B cell (primary cell): ENCODE results near the gene STX8. TPM values are rescaled to one million over a fixed set of nuclear protein-coding genes. Genes with fewer than 3 reads are reported as not detected.

Experiments used
- ATAC-seq: fragments of 200-7000 bp; cut with Tn5 transposase; one replicate; pipeline ENCODE4 v1.10.0; 2021; ENCODE audit warnings: low read depth, mild to moderate bottlenecking, moderate number of reproducible peaks, moderate library complexity
- CTCF ChIA-PET: fragments of 350-600 bp; sonication (Branson Sonifier 250); formaldehyde crosslinking; loops from one replicate; lab custom pipeline; 2021; ENCODE audit warnings: antibody characterized with exemption, inconsistent platforms; lab: Charles Lee
- POLR2A ChIA-PET: fragments of 350-600 bp; sonication (Branson Sonifier 250); formaldehyde crosslinking; loops from one replicate; lab custom pipeline; 2021; ENCODE audit warnings: antibody characterized with exemption; lab: Charles Lee
- DNase-seq: peaks from one replicate; pipeline ENCODE4 v3.0.0; 2013
- H2AFZ ChIP-seq: 2 replicates; pipeline ENCODE4 v1.6.1; 2012; ENCODE audit warnings: mild to moderate bottlenecking, low read depth, low read length; ENCODE audit not compliant: insufficient read depth, poor library complexity, severe bottlenecking
- H3K27ac ChIP-seq, 2 donors: 1 replicate in 1 of 2; 2 replicates in 1 of 2; pipeline ENCODE4 v1.5.1; 2012 to 2013; ENCODE audit warnings: low read length in 2 of 2, mild to moderate bottlenecking in 2 of 2, moderate library complexity in 1 of 2
- H3K27me3 ChIP-seq, 4 experiments: fragments of 200-600 bp in 1 of 4; sonication (generic) in 1 of 4; replicated peaks in 1 of 4; 1 replicate in 2 of 4; 2 replicates in 2 of 4; pipeline versions ENCODE4 v1.6.1 to v1.7.0; 2013 to 2016; ENCODE audit warnings: low read length in 3 of 4, mild to moderate bottlenecking in 2 of 4, mixed read lengths in 1 of 4, moderate library complexity in 1 of 4; ENCODE audit not compliant: insufficient read depth in 4 of 4, control insufficient read depth in 3 of 4; ENCODE audit errors: control extremely low read depth in 1 of 4
- H3K36me3 ChIP-seq, 2 experiments: replicated peaks in 1 of 2; 1 replicate in 1 of 2; 2 replicates in 1 of 2; pipeline versions ENCODE4 v1.6.1 to v1.7.1; 2013; ENCODE audit warnings: low read length in 1 of 2; ENCODE audit not compliant: insufficient read depth in 2 of 2, control insufficient read depth in 1 of 2; ENCODE audit errors: control extremely low read depth in 1 of 2, extremely low read depth in 1 of 2
- H3K4me1 ChIP-seq, 2 donors: fragments of 200-600 bp in 1 of 2; sonication (generic) in 1 of 2; 1 replicate in 1 of 2; 2 replicates in 1 of 2; pipeline versions ENCODE4 v1.5.1 to v1.6.1; 2013 to 2017; ENCODE audit warnings: low read length in 2 of 2; ENCODE audit not compliant: control insufficient read depth in 2 of 2, insufficient read depth in 2 of 2
- H3K4me2 ChIP-seq: replicated peaks from 2 replicates; pipeline ENCODE3; 2012; ENCODE audit warnings: mild to moderate bottlenecking, low read depth, low read length; ENCODE audit not compliant: poor library complexity, severe bottlenecking
- H3K4me3 ChIP-seq, 5 experiments: fragments of 200-600 bp in 1 of 5; sonication (generic) in 1 of 5; 1 replicate in 3 of 5; 2 replicates in 2 of 5; pipeline versions ENCODE4 v1.5.1 to v1.7.0; 2011 to 2016; ENCODE audit warnings: low read length in 4 of 5, mild to moderate bottlenecking in 4 of 5, low read depth in 2 of 5, control low read depth in 1 of 5, moderate library complexity in 1 of 5; ENCODE audit not compliant: insufficient read depth in 1 of 5; ENCODE audit errors: control extremely low read depth in 1 of 5, extremely low read depth in 1 of 5
- H3K79me2 ChIP-seq: fragments of 200-600 bp; sonication (generic); one replicate; pipeline ENCODE4 v1.6.0; 2016; ENCODE audit warnings: low read length; ENCODE audit not compliant: control insufficient read depth, insufficient read depth
- H3K9ac ChIP-seq: fragments of 200-600 bp; sonication (generic); 2 replicates; pipeline ENCODE4 v1.6.1; 2017; ENCODE audit warnings: mild to moderate bottlenecking, low read length, moderate library complexity
- H3K9me3 ChIP-seq, 3 donors: one replicate each; pipeline versions ENCODE4 v1.6.1 to v1.7.1; 2013; ENCODE audit warnings: low read length in 2 of 3; ENCODE audit not compliant: control insufficient read depth in 2 of 3, insufficient read depth in 1 of 3; ENCODE audit errors: control extremely low read depth in 1 of 3
- H4K20me1 ChIP-seq: 2 replicates; pipeline ENCODE4 v1.6.0; 2012; ENCODE audit warnings: mild to moderate bottlenecking, low read length; ENCODE audit not compliant: insufficient read depth, control insufficient read depth, poor library complexity, severe bottlenecking
- H3K27ac Mint-ChIP-seq: one replicate; pipeline ENCODE4 v1.8.0; 2021; ENCODE audit warnings: mixed read lengths
- H3K27me3 Mint-ChIP-seq: one replicate; pipeline ENCODE4 v1.8.0; 2021; ENCODE audit warnings: mixed read lengths
- H3K4me1 Mint-ChIP-seq: one replicate; pipeline ENCODE4 v1.8.0; 2021; ENCODE audit warnings: mixed read lengths
- H3K4me3 Mint-ChIP-seq: one replicate; pipeline ENCODE4 v1.8.0; 2021; ENCODE audit warnings: mixed read lengths
- H3K9me3 Mint-ChIP-seq: one replicate; pipeline ENCODE4 v1.8.0; 2022; ENCODE audit warnings: mixed read lengths; ENCODE audit not compliant: insufficient read depth
- CTCF ChIP-seq: fragments of 200-600 bp; IDR thresholded peaks from one replicate; pipeline ENCODE4 v1.8.0; 2022; ENCODE audit warnings: antibody characterized with exemption, mild to moderate bottlenecking
- EZH2 ChIP-seq: IDR thresholded peaks from 2 replicates; pipeline ENCODE4 v1.6.1; 2012; ENCODE audit warnings: borderline replicate concordance, low read depth, mild to moderate bottlenecking, moderate library complexity, low read length; ENCODE audit not compliant: insufficient read depth, poor library complexity, severe bottlenecking
- WGBS: methylation state at CpG from one replicate; pipeline ENCODE4 v1.1.5; 2013; ENCODE audit warnings: missing lambda C conversion rate; ENCODE audit not compliant: insufficient coverage; 5-methylcytosine and 5-hydroxymethylcytosine counted together
- intact Hi-C: fragments of 100-400 bp; cut with micrococcal nuclease; formaldehyde crosslinking; loops from one replicate; pipeline ENCODE4 v1.10.0; 2022
- polyA plus RNA-seq: library from polyadenylated mRNA; depleted of rRNA; stranded (reverse); fragments of >200 nt; gene quantifications from 2 replicates; pipeline ENCODE4 v1.2.3, GENCODE V29; 2012
- total RNA-seq, 2 donors: library from RNA; stranded (reverse); fragments of 120-200 nt in 1 of 2; gene quantifications; 1 replicate in 1 of 2; 2 replicates in 1 of 2; pipeline versions ENCODE4 v1.2.3 to v1.2.4, GENCODE V29; 2013 to 2022

The STX8 gene
- total and polyA plus RNA-seq, 2 donors (not counting 1 experiment from before 2014, with no cell fraction given): 35.8 to 61.5 TPM

GRCh38 chr17:9544221-9544620, 31.4 kb downstream of the STX8 start:
- no peaks in the 10 kb centered on the region for H3K79me2 ChIP-seq
- H3K4me1 Mint-ChIP-seq: no peaks in the 10 kb centered on the region
- ATAC-seq: no peak
- TF ChIP-seq CTCF (no peak), EZH2 (no peak)
- ChIA-PET POLR2A (no interaction called here), CTCF (no interaction called here)
- no peak overlapping the region for H3K27ac ChIP-seq
- no peaks in the 10 kb centered on the region for H4K20me1 ChIP-seq
- H2AFZ ChIP-seq: no peak overlapping the region
- WGBS: 91% methylated on average over 5 of the region's 7 CpGs
- no peak overlapping the region for H3K9ac ChIP-seq
- no peak overlapping the region for H3K4me3 Mint-ChIP-seq
- H3K4me1 ChIP-seq: no peaks in the 10 kb centered on the region
- no peak overlapping the region for H3K4me3 ChIP-seq
- no peaks in the 10 kb centered on the region for H3K27me3 Mint-ChIP-seq
- H3K9me3 ChIP-seq: no peaks in the 10 kb centered on the region
- intact Hi-C loops: no loop called here
- no peak overlapping the region for H3K4me2 ChIP-seq
- no peak for DNase-seq
- peaks cover 2 to 17% of the 10 kb centered on the region in 2 experiments for H3K36me3 ChIP-seq
- H3K27ac Mint-ChIP-seq: no peak overlapping the region
- H3K9me3 Mint-ChIP-seq: no peaks in the 10 kb centered on the region
- H3K27me3 ChIP-seq: no peaks in the 10 kb centered on the region

GRCh38 chr17:9541718-9542117, 33.9 kb downstream of the STX8 start:
- ATAC-seq: no peak
- Mint-ChIP-seq H3K27ac (no peak overlapping the region), H3K9me3 (no peaks in the 10 kb centered on the region), H3K27me3 (no peaks in the 10 kb centered on the region), H3K4me3 (no peak overlapping the region), H3K4me1 (no peaks in the 10 kb centered on the region)
- H3K27ac ChIP-seq: no peak overlapping the region
- H3K36me3 ChIP-seq: peaks cover 2 to 17% of the 10 kb centered on the region in 2 experiments
- H3K27me3 ChIP-seq: no peaks in the 10 kb centered on the region
- H2AFZ ChIP-seq: no peak overlapping the region
- no peak overlapping the region for H3K9ac ChIP-seq
- TF ChIP-seq EZH2: no peak
- TF ChIP-seq CTCF: no peak
- H3K79me2 ChIP-seq: no peaks in the 10 kb centered on the region
- intact Hi-C loops: no loop called here
- no peaks in the 10 kb centered on the region for H3K4me1 ChIP-seq
- H3K4me2 ChIP-seq: no peak overlapping the region
- no peak overlapping the region for H3K4me3 ChIP-seq
- H4K20me1 ChIP-seq: no peaks in the 10 kb centered on the region
- no peaks in the 10 kb centered on the region for H3K9me3 ChIP-seq
- ChIA-PET POLR2A (interaction anchor here (0.7 kb wide), 1 partner anchor 519 kb away, joined by 4 read pairs; no protein-coding TSS in a partner anchor), CTCF (no interaction called here)
- 98% methylated on average over 4 of the region's 4 CpGs for WGBS
- no peak for DNase-seq
